HG03159 (cell line): ENCODE data around the gene POLR3A.
"Not testable (repeated sequence)": the region's sequence is repeated elsewhere in the genome, so short reads cannot be mapped to it uniquely, and the experiment has no call there.

Experiments used
- ATAC-seq: cut with Tn5 transposase; IDR thresholded peaks from one replicate; pipeline ENCODE4 v1.9.1; 2021; ENCODE audit warnings: mild to moderate bottlenecking, moderate library complexity; ENCODE audit not compliant: unreplicated experiment

The POLR3A gene

DNA sequence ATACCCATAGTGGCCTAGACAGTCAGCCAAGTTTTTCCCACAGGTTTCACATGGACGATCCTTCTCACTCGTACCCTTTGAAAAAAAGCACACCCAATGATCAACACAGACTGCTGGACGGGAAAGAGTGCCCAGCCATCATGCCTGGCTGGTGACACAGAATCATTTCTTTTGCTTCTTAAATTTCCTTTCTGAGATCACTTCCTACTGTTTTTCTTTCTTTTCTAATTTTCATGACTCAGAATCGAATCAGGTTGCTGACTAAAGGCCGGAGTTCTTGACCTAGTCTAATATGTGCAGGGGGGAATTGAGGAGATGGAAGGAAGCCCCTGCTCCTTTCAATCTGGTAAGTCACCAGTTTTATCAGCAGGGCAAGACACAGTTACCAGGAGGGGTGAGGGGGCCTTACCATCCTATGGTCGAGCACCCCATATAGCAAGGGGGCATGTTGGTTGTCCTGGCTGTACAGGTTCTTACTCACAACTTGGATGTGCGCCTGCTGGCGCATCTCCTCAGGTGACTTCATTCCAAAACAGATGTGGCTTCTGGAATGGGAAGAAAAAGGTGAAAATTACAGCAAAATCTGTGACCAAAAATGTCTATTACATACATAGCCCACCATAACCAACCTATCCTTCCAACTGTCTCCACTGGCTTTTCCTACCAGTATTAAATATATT is 3.5 kb downstream of the POLR3A start:
- no peak for ATAC-seq

DNA sequence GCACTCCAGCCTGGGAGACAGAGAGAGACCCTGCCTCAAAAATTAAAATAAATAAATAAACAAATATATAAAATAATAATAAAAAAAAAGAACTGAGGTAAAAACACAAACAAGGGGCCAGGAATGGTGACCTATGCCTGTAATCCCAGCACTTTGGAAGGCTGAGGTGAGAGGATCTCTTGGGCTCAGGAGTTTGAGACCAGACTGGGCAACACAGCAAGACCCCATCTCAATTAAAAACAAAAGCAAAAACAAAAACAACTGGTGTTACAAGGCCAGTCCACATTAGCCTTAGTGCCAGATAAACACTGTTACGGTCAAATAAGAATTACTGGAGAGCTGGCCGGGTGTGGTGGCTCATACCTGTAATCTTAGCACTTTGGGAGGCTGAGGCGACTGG is 5.6 kb downstream of the POLR3A start:
- ATAC-seq = no peak

DNA sequence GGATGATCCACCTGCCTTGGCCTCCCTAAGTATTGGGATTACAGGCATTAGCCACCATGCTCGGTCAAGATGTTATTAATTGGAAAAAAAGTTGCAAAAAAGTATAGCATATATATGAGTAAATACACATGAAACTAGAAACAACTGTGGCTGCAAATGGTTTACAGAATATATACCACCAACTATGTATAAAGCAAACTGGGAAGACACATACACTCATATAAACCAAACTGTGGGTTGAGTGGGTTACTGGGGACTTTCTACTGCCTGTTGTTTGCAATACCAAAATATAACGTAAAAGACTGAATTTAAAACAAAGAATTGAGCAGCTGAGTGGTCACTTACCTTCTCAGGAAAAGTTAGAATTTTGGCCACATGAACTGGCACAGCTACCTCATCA is 8.1 kb downstream of the POLR3A start:
- ATAC-seq = no peak

DNA sequence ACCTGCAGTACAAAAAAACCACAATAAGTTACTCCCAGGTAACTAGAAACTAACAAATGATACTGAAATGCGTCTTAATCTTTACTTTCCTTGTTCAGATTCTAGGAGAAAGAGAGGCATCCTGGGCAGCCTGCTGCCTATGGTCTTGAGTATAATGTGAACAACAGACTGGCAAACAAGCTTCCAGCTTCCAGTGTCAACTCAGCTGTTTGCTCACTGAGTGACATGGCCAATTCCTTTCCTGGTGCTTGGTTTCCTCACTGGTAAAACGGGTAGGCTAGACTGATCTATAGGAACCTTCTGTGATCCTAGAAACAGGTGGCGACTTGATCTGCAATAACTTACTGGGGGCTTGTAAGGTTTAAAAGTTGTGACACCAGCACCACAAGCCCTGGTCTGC is 10.1 kb downstream of the POLR3A start:
- ATAC-seq = no peak

DNA sequence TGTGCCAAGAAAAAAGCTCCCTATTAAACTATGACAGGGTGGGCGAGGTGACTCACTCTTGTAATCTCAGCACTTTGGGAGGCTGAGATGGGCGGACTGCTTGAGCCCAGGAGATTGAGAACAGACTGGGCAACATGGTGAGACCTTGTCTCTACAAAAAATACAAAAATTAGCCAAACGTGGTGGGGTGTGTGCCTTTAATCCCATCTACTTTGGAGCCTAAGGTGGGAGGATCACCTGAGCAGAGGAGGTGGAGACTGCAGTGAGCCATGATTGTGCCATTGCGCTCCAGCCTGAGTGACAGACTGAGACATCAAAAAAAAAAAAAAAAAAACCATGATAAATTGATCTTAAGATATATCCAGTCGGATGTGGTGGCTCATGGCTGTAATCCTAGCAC is 11.5 kb downstream of the POLR3A start:
- ATAC-seq = no peak

DNA sequence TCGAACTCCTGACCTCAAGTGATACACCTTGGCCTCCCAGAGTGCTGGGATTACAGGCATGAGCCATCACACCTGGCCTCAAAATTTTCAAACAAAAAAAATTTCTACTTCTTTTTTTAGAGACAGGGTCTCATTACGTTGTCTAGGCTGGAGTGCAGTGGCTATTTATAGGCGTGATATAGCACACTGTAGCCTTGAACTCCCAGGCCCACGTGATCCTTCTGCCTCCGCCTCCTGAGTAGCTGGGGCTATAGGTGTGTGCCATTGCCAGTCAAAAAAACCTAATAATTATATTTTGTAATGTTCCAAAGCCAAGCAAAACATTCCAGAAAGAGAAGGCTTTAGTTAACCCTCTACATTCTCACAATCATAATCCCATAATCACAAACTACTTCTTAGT is 13.8 kb downstream of the POLR3A start:
- no peak for ATAC-seq

DNA sequence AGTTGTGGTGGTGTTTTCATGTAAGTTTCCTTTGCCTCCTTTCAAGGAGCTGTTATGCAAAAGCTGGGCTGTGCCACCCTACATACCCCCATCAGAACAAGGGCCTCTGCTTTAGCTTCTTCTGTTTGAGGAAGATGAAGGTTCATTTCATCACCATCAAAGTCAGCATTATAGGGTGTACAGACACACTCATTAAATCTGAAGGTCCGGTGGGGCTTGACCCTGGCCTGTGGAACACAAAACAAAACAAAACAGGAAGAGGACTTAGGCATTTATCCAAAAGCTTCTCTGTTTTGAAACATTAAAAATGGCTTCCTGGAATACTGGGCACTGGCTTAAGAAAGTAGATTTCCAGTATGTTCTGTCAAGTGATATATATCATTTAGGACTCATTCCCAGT is 15.8 kb downstream of the POLR3A start:
- no peak for ATAC-seq

DNA sequence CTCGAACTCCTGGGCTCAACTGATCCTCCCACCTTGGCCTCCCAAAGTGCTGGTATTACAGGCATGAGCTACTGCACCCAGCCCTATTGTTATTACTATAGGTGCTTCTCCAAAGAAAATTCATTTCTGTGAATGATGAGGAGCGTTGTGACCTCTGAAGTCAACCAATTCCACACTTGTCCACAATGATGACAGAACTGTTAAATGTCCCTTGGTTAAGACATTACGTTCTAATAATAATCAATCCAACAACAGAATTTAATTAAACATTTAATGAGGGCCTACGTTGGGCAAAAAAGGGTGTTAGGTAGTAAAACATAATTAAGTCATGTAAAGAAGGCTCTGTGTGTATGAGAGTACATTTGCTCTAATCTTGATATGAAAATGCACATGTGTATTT is 18.2 kb downstream of the POLR3A start:
- no peak for ATAC-seq

DNA sequence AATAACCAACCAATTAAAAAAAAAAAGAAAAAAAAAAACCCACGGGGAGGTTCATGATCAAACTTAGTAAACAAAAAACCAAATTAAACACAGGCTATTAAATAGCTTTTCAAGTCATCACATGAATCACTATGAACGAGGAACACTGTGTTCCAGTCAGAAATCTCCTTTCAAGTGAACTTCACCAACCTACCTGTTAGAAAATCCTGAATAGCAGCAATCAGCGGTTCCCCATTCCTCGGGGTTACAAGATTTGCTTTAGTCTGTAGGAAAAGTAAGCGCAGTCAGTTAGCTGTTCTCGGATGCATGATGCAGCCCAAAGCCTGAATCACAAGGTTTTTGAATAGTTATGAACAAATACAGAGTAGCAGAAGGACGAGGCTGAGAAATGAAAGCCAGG is 19.0 kb downstream of the POLR3A start:
- no peak for ATAC-seq

DNA sequence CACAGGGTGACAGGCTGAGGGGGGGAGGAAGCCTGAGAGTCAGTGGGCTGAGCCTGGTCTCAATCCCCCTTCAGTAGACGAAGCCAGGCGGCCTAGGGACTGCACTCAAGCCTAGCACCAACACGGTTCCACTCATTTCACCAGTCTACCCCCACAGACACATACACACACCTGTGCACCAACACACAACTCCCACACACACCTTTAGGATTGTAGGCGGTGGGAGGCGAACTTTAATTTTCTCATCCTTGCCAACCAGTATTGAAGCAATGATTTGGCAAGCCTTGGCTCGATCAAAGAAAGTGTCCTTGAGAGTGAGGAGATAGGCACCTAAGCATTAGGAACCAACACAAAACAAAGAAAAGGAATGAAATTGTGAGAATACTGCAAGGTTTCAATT is 19.7 kb downstream of the POLR3A start:
- ATAC-seq = no peak

DNA sequence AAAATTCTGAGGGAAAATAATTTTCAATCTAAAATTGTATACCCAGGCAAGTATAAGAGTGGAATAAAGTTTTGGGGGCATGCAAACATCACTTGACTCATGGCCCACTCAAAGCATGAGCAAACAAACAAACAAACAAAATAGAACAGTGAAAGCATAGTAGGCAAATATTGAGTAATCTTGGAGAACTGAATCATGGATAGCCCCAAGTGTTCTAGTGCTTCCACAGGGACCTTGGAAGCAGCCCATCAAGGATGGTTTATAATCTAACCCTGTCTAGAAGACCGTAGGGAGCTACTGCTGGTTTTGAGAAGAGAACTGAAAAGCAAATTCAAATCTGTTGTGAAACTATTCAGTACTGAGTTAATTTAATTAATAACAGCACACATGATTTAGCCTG is 22.1 kb downstream of the POLR3A start:
- ATAC-seq = no peak

DNA sequence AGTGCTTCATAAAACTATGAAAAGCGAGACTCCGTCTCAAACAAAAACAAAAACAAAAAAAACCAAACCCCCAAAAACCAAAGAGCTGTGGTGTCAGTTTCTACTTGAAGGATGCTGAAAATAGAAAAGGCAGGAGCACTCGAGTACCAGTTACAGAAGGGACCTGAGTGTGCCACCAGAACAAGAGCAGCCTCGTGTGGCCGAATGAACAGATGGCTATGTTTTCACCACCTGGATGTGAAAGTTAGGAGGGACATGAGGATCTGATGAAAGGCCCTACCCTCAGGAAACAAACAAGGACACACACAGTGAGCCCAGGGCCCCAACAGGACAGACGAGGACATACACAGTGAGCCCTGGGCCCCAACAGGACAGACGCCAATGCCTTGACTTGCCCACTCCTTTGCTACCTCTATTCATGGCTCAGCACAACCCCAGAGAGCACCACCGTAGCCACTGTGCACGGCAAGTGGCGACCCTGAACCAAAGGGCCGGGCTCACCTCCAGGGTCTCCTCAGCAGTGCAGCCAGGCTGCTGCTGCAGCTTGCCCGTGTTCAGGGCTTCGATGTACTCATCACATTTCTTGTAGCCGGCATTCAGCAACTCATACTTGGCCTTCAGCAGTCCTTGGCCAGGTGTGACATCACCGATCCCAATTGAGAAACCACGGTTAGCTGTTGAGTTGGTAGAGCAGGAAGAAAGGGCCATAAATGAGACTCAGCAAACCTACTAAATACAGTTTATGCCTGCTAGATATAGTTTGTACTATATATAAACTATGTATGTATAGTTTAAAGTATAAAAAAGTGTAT is 24.9 kb downstream of the POLR3A start:
- no peak for ATAC-seq

DNA sequence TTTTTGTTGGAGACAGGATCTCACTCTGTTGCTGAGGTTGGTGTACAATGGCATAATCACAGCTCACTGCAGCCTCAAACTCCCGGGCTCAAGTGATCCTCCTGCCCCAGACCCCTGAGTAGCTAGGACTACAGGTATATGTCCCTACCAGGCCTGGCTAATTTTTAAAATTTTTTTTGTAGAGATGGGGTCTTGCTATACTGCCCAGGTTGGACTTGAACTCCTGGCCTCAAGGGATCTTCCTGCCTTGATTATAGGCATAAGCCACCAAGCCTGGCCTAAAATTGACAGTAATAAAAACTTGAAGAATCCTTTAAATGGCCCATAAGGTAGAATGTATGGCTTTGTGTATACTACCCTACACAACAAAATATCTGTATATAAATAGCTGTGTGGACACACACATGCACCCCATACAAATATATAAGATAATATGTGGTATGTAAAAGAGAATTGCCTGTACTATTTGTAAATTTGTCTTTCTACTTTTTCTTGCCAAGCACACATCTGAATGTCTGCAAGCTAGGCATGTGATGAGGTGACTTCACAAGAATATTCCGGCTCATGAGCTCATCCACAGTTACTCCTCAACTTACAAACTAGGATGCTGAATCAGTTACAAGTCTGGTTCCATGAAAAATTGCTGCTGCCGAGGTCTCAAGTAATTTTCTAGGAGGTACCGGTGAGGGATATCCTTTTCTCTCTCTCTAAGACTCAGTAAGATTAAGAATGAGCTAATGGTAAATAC is 26.6 kb downstream of the POLR3A start:
- no peak for ATAC-seq

DNA sequence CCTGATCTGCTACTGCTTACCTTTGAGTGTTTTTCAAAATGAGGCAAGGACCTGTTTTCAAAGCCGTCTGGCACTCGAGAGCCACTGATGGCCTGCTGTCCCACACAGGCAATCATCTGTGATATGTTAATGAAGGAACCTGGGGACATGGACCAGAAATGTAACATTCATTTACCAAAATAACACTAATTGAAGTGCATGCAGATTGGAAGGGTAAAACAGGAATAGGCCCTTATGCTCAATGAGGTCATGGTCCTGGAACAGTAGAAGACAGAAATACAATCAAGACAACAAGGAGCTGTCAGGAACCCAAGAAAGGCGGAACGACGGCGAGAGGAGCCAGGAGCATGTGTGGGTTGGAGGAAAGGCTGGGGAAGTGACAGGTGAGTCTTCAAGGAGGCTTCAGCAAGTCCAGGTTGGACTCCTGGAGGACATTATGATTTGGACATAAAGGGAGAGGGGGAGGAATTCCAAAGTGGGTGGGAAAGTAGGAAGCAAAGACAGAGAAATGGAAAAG is 28.3 kb downstream of the POLR3A start:
- no peak for ATAC-seq

DNA sequence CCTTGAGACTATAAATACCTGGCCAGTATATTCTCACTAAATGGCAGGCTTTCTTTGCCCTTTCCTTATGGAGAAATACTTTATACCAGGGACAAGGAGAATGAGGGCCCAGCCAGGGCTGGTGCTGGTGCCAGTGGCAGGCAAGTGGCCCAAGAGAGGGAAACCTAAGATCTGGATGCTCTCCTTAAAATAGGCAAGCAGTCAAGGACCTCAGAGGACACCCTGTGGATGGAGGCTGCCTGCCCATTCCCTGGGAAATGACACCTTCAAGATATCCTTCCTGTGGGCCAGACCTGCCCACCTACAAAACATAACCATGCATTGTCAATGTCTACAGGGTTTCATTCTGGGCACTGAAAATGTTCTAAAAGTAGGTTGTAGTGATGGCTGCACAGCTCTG is 29.1 kb downstream of the POLR3A start:
- no peak for ATAC-seq

DNA sequence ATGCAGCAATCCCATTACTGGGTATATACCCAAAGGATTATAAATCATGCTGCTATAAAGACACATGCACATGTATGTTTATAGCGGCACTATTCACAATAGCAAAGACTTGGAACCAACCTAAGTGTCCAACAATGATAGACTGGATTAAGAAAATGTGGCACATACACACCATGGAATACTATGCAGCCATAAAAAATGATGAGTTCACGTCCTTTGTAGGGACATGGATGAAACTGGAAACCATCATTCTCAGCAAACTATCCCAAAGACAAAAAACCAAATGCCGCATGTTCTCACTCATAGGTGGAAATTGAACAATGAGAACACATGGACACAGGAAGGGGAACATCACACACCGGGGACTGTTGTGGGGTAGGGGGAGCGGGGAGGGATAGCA is 30.5 kb downstream of the POLR3A start:
- ATAC-seq = not testable (repeated sequence)

DNA sequence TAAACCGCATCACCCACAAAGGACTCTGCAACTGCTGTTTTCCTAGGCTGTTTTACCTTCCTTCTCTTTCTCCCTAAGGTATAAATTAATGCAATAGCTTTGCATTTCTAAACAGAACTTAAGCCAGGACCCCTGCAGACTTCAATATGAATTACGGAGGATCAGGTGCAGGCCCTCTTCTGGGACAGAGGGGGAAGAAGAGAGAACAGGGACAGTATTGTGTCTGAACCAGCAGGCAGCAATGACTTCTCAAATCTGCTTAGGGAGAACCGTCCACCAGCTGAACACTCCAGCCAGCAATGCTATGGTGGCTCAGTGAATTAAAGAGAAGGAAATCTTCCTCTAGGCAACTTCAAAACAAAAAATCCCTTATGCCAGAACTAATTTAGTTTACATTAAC is 35.7 kb downstream of the POLR3A start:
- ATAC-seq = no peak

DNA sequence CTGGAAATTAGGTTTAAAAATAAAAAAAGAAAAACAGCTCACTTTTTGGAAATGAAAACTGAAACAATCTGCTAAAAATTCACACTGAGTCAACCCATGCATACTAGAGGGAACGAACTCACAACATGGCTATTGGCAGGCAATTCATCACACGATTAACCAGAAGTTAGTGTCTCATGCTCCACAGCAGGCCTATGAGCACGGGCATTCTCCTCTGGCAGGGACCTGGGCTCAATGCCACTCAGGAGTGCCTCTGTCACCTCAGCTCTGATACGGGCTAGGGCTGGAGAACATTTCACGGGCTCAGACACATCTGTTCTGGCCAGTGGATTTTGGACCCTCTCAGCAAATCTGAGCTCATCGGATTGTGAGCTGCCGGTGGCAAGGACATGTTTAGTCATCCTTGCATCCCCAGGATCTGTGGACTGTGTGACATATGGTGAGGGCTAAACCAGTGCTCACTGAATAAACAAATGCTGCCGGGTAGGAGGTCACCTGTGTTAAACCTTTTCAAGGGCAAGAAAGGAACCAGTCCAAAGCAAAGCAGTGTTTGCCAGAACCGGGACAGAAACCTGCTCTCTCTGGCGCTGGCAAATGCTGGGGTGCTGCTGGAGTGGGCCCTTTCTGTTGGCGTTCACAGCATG is 40.1 kb downstream of the POLR3A start:
- ATAC-seq = no peak

DNA sequence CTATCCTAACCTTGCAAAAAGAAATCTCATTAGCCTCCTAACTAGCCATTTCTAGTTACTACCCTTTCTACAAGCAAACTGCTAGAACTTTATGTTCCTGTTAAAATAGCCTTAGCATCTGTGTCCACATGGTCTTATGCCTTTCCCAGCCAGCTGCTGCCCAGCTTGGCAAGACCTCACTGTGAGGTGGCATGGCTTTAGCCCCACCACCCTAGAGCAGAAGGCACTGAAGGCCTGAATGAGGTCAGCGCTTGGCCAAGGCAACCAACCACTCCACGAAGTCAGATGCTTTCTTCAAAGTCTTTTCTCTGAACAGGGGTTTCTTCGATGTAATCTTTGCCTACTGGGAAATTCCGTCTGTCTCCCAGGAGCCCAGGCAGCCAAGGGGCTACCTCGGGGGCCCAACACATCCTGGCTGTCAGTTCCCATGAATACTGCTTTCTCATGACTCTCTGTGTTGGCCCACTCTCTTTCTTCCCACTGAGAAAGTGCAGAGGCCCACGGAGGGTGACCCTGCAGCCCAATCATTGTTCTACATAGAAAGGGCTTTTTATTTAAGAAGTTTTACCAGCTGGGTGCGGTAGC is 41.6 kb downstream of the POLR3A start:
- no peak for ATAC-seq

DNA sequence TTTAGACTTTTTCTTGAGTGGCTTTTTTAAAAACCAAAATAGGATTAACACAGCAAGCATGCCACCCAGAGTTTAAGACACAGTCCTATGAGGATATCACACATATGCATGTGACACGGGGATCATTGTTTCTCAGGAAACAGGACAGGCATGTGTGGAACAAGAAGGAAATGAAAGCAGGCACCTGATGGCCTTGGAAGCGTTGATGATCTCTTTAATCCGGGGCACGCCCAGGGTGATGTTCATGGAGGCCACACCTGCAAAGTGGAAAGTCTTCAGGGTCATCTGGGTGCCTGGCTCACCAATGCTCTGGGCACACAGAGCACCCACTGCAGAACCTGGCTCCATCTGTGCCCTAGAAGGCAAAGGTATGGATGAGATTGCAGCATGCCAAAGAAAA is 44.3 kb downstream of the POLR3A start:
- no peak for ATAC-seq
